ENCODE measurements around the gene GABPB1.

Gene GABPB1

DNA sequence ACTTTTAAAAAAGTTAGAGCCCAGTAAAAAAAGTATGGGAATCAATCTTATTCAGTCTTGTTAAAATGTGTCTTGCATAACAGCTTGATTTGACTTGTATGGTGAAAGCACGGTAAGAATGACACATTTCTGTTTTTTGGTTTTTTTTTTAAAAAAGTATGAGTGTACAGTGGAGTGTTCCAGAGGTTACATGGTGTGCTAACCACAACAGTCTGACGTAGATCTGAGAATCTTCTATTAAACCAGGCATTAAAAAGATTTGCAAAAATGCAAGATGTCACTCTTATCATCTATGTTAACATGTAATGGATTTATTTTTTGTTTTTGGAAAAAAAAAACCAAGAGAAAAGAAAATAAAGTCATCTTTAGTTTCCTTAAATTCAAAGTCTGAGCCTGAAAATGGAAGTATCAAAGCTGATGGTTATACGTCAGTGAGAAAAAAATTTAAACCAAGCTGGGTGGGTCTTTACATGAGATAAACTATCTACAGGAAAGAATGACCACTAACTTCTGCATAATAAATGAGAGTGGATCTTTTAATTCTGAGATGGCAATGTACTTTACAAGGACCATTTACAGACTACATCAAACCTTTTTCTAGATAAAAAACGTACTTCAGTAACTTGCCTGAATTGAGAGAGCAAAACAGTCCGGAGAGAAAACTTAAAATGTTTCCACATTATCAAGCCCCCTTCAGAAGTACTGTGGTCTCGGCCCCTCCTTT is 1.6 kb downstream of the GABPB1 start:
- no peak for TF ChIP-seq EZH2phosphoT487 (IDR thresholded peaks at IDR 0.05; ENCODE audit: borderline replicate concordance)
- TF ChIP-seq, protein P1, sequence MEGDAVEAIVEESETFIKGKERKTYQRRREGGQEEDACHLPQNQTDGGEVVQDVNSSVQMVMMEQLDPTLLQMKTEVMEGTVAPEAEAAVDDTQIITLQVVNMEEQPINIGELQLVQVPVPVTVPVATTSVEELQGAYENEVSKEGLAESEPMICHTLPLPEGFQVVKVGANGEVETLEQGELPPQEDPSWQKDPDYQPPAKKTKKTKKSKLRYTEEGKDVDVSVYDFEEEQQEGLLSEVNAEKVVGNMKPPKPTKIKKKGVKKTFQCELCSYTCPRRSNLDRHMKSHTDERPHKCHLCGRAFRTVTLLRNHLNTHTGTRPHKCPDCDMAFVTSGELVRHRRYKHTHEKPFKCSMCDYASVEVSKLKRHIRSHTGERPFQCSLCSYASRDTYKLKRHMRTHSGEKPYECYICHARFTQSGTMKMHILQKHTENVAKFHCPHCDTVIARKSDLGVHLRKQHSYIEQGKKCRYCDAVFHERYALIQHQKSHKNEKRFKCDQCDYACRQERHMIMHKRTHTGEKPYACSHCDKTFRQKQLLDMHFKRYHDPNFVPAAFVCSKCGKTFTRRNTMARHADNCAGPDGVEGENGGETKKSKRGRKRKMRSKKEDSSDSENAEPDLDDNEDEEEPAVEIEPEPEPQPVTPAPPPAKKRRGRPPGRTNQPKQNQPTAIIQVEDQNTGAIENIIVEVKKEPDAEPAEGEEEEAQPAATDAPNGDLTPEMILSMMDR (conservative IDR thresholded peaks at IDR 0.05; ENCODE audit: low read length), result no peak

DNA sequence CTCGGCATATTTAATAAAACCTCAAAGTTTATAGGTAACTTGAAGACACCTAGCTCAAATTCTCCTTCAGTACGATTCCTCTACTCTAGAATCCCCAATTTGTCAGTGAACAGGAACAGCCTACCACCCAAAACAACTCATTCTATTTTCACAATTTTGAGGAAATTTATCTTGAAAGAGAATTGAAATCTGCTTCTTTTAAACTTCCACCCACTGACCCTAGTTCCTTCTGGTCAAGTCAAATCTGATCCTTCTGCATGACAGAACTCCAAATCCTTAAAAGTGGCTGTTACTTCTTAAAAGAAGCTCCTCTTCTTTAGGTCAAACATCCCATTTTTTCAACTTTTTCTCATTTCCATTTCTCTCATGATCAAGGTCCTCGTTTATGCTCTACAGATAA is 4.4 kb downstream of the GABPB1 start:
- no peak for TF ChIP-seq EZH2phosphoT487 (IDR thresholded peaks at IDR 0.05; ENCODE audit: borderline replicate concordance)
- TF ChIP-seq, protein P1 (conservative IDR thresholded peaks at IDR 0.05; ENCODE audit: low read length), result no peak
- H3K4me3 ChIP-seq (ENCODE audit: low read length, poor library complexity, severe bottlenecking), result peak overlapping the region; percentile 84

More for the DNA sequence above, 1.6 kb downstream of the GABPB1 start:
- Histone ChIP-seq H3K9me3 (ENCODE audit: insufficient read depth, low read depth, low read length) (no peaks in the 10 kb centered on the region), H3K4me2 (ENCODE audit: low read depth, low read length, poor library complexity, severe bottlenecking) (peak overlapping the region; percentile 96), H3F3A (ENCODE audit: low read depth) (no peaks in the 10 kb centered on the region), H3K4me3 (ENCODE audit: low read length, poor library complexity, severe bottlenecking) (peak overlapping the region; percentile 84), H3K36me3 (ENCODE audit: insufficient read depth, low read length) (no peaks in the 10 kb centered on the region), H3K9ac (ENCODE audit: low read depth, low read length, poor library complexity, severe bottlenecking) (peak overlapping the region; percentile 94), H2AFZ (ENCODE audit: low read length) (0 out of 2 replicates have a peak overlapping the region, but pooled peaks have one; percentile 6), H3K9me2 (replicated peaks; ENCODE audit: low read depth, low read length) (no peaks in the 10 kb centered on the region), H3K4me1 (ENCODE audit: insufficient read depth, low read length, poor library complexity, severe bottlenecking) (peaks cover 54% of the 10 kb centered on the region), H4K20me1 (ENCODE audit: insufficient read depth, low read length, poor library complexity, severe bottlenecking) (peaks cover 61% of the 10 kb centered on the region), H3K27me3 (ENCODE audit: insufficient read depth, low read length, poor library complexity, severe bottlenecking) (peaks cover 13% of the 10 kb centered on the region), H3K79me2 (ENCODE audit: insufficient read depth, low read length) (peaks cover 95% of the 10 kb centered on the region)

DNA sequence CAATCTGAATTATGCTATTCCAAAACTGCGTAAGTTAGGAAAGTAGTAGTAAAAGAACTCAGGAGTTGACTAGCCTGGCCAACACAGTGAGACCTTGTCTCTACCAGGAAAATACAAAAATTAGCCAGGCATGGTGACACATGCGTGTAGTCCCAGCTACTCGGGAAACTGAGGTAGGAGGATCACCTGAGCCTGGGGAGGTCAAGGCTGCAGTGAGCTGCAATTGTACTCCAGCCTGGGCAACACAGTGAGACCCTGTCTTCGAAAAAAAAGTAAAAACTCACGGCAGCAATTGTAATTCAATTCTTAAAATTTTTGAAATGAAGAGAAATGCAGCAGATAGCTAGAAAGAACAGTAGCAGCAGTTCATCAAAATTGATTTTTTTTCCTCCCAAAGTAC is 9.7 kb downstream of the GABPB1 start:
- H4K20me1 ChIP-seq (ENCODE audit: insufficient read depth, low read length, poor library complexity, severe bottlenecking), result peaks cover 47% of the 10 kb centered on the region
- H3K27me3 ChIP-seq (ENCODE audit: insufficient read depth, low read length, poor library complexity, severe bottlenecking), result no peaks in the 10 kb centered on the region
- no peaks in the 10 kb centered on the region for H3K9me2 ChIP-seq (replicated peaks; ENCODE audit: low read depth, low read length)
- TF ChIP-seq, protein P1 (conservative IDR thresholded peaks at IDR 0.05; ENCODE audit: low read length), result no peak
- no peak for TF ChIP-seq EZH2phosphoT487 (IDR thresholded peaks at IDR 0.05; ENCODE audit: borderline replicate concordance)
- peaks cover 8% of the 10 kb centered on the region; the same call in 1 of the 2 replicates for H3K36me3 ChIP-seq (ENCODE audit: insufficient read depth, low read length)
- no peak overlapping the region for H3K4me3 ChIP-seq (ENCODE audit: low read length, poor library complexity, severe bottlenecking)
- peaks cover 93% of the 10 kb centered on the region for H3K79me2 ChIP-seq (ENCODE audit: insufficient read depth, low read length)
- H3K4me1 ChIP-seq (ENCODE audit: insufficient read depth, low read length, poor library complexity, severe bottlenecking), result peaks cover 34% of the 10 kb centered on the region
- no peak overlapping the region for H3K9ac ChIP-seq (ENCODE audit: low read depth, low read length, poor library complexity, severe bottlenecking)
- no peaks in the 10 kb centered on the region for H3K9me3 ChIP-seq (ENCODE audit: insufficient read depth, low read depth, low read length)
- H2AFZ ChIP-seq (ENCODE audit: low read length), result no peak overlapping the region
- no peak overlapping the region for H3K4me2 ChIP-seq (ENCODE audit: low read depth, low read length, poor library complexity, severe bottlenecking)
- H3F3A ChIP-seq (ENCODE audit: low read depth), result no peaks in the 10 kb centered on the region

More for the DNA sequence above, 4.4 kb downstream of the GABPB1 start:
- Histone ChIP-seq H3K79me2 (ENCODE audit: insufficient read depth, low read length) (peaks cover 100% of the 10 kb centered on the region), H3K4me2 (ENCODE audit: low read depth, low read length, poor library complexity, severe bottlenecking) (peak overlapping the region; percentile 96), H4K20me1 (ENCODE audit: insufficient read depth, low read length, poor library complexity, severe bottlenecking) (peaks cover 81% of the 10 kb centered on the region), H3K36me3 (ENCODE audit: insufficient read depth, low read length) (no peaks in the 10 kb centered on the region), H3K9me3 (ENCODE audit: insufficient read depth, low read depth, low read length) (no peaks in the 10 kb centered on the region), H2AFZ (ENCODE audit: low read length) (no peak overlapping the region), H3K4me1 (ENCODE audit: insufficient read depth, low read length, poor library complexity, severe bottlenecking) (peaks cover 53% of the 10 kb centered on the region), H3F3A (ENCODE audit: low read depth) (no peaks in the 10 kb centered on the region), H3K27me3 (ENCODE audit: insufficient read depth, low read length, poor library complexity, severe bottlenecking) (peaks cover 11% of the 10 kb centered on the region), H3K9ac (ENCODE audit: low read depth, low read length, poor library complexity, severe bottlenecking) (peak overlapping the region; percentile 94), H3K9me2 (replicated peaks; ENCODE audit: low read depth, low read length) (no peaks in the 10 kb centered on the region)

All from Loucy (cell line).